Measurements from ENCODE around the gene MTHFD1L. TPM values are rescaled to one million over a fixed set of nuclear protein-coding genes. Genes with fewer than 3 reads are reported as not detected.

The MTHFD1L gene
- total and polyA plus RNA-seq, 4 experiments from 2014 or later, result 3.7 to 11.1 (median 8.9) TPM

- H3K4me3 ChIP-seq (ENCODE audit: low read length in 2 of 2), result no peak overlapping the region
- H3K27ac Mint-ChIP-seq, result peak overlapping the region in 3 of 7 donors; percentile 51 to 86 (median 85)
- H3K27ac ChIP-seq (ENCODE audit: low read depth, low read length), result no peak overlapping the region
Measured at GRCh38 chr6:150987855-150988464, 122.5 kb downstream of the MTHFD1L start.

GRCh38 chr6:150991487-150991886 lies 126.0 kb downstream of the MTHFD1L start:
- ChIA-PET CTCF (ENCODE audit: partially characterized antibody) (interaction anchor here (5.0 kb wide), 1 partner anchor 22 kb away, joined by 30 read pairs; no protein-coding TSS in a partner anchor), POLR2A (ENCODE audit: partially characterized antibody) (no interaction called here)
- no peak overlapping the region for H3K4me3 Mint-ChIP-seq
- no peaks in the 10 kb centered on the region for H3K27me3 Mint-ChIP-seq
- peaks cover 5 to 8% (median 7%) of the 10 kb centered on the region in 4 donors for H3K4me1 Mint-ChIP-seq
- intact Hi-C loops (cut with micrococcal nuclease), result no loop called here
- H3K36me3 Mint-ChIP-seq, result peaks cover 3 to 27% of the 10 kb centered on the region in 2 donors
- Histone ChIP-seq H3K27me3 (ENCODE audit: insufficient read depth, low read length) (no peaks in the 10 kb centered on the region), H3K4me1 (ENCODE audit: insufficient read depth, low read length) (peaks cover 10% of the 10 kb centered on the region), H3K27ac (ENCODE audit: low read depth, low read length) (no peak overlapping the region), H3K9me3 (ENCODE audit: control insufficient read depth in 1 of 2, low read length in 2 of 2) (no peaks in the 10 kb centered on the region), H3K36me3 (ENCODE audit: insufficient read depth, low read length) (no peaks in the 10 kb centered on the region), H3K4me3 (ENCODE audit: low read length in 2 of 2) (no peak overlapping the region)
- peaks cover 0 to 3% (median 0%) of the 10 kb centered on the region in 8 donors for H3K9me3 Mint-ChIP-seq
- DNase-seq, result no peak
- H3K27ac Mint-ChIP-seq, result peak overlapping the region in 1 of 7 donors; percentile 5

More at GRCh38 chr6:150987855-150988464, 122.5 kb downstream of the MTHFD1L start:
- Mint-ChIP-seq H3K4me1 (peaks cover 5 to 8% (median 7%) of the 10 kb centered on the region in 4 donors), H3K27me3 (no peaks in the 10 kb centered on the region), H3K36me3 (peaks cover 0 to 18% of the 10 kb centered on the region in 2 donors), H3K4me3 (peak overlapping the region in 6 of 8 donors; percentile 77 to 84 (median 82)), H3K9me3 (peaks cover 0 to 2% (median 0%) of the 10 kb centered on the region in 8 donors)
- POLR2A ChIA-PET (ENCODE audit: partially characterized antibody), result interaction anchor here (1.2 to 1.8 kb wide), 3 partner anchors 17 to 402 kb away, joined by 3 to 11 read pairs (median 5); no protein-coding TSS in a partner anchor
- peaks cover 10% of the 10 kb centered on the region for H3K4me1 ChIP-seq (ENCODE audit: insufficient read depth, low read length)
- H3K9me3 ChIP-seq (ENCODE audit: control insufficient read depth in 1 of 2, low read length in 2 of 2), result no peaks in the 10 kb centered on the region
- DNase-seq, result no peak
- CTCF ChIA-PET (ENCODE audit: partially characterized antibody), result interaction anchor here (0.9 to 5.0 kb wide), 5 partner anchors 11 to 337 kb away, joined by 3 to 30 read pairs (median 4); no protein-coding TSS in a partner anchor
- intact Hi-C loops (cut with micrococcal nuclease), result no loop called here
- no peaks in the 10 kb centered on the region for H3K36me3 ChIP-seq (ENCODE audit: insufficient read depth, low read length)
- H3K27me3 ChIP-seq (ENCODE audit: insufficient read depth, low read length), result no peaks in the 10 kb centered on the region

- Mint-ChIP-seq H3K36me3 (peaks cover 3 to 27% of the 10 kb centered on the region in 2 donors), H3K4me3 (no peak overlapping the region), H3K27ac (no peak overlapping the region), H3K4me1 (peaks cover 3 to 5% (median 4%) of the 10 kb centered on the region in 4 donors), H3K27me3 (no peaks in the 10 kb centered on the region), H3K9me3 (peaks cover 0 to 3% (median 0%) of the 10 kb centered on the region in 8 donors)
- Histone ChIP-seq H3K27me3 (ENCODE audit: insufficient read depth, low read length) (no peaks in the 10 kb centered on the region), H3K27ac (ENCODE audit: low read depth, low read length) (no peak overlapping the region), H3K4me1 (ENCODE audit: insufficient read depth, low read length) (peaks cover 7% of the 10 kb centered on the region), H3K9me3 (ENCODE audit: control insufficient read depth in 1 of 2, low read length in 2 of 2) (no peaks in the 10 kb centered on the region), H3K36me3 (ENCODE audit: insufficient read depth, low read length) (no peaks in the 10 kb centered on the region), H3K4me3 (ENCODE audit: low read length in 2 of 2) (no peak overlapping the region)
- ChIA-PET POLR2A (ENCODE audit: partially characterized antibody) (no interaction called here), CTCF (ENCODE audit: partially characterized antibody) (no interaction called here)
- DNase-seq, result no peak
- intact Hi-C loops (cut with micrococcal nuclease), result no loop called here
Measured at GRCh38 chr6:150992262-150992661, 126.8 kb downstream of the MTHFD1L start.

GRCh38 chr6:150992703-150993102 lies 127.2 kb downstream of the MTHFD1L start:
- Mint-ChIP-seq H3K9me3 (peaks cover 0 to 3% (median 0%) of the 10 kb centered on the region in 8 donors), H3K27me3 (no peaks in the 10 kb centered on the region), H3K4me3 (no peak overlapping the region), H3K27ac (no peak overlapping the region), H3K4me1 (peaks cover 0 to under 1% (median 0%) of the 10 kb centered on the region in 4 donors), H3K36me3 (peaks cover 3 to 27% of the 10 kb centered on the region in 2 donors)
- H3K36me3 ChIP-seq (ENCODE audit: insufficient read depth, low read length), result no peaks in the 10 kb centered on the region
- no peaks in the 10 kb centered on the region for H3K27me3 ChIP-seq (ENCODE audit: insufficient read depth, low read length)
- no peak overlapping the region for H3K4me3 ChIP-seq (ENCODE audit: low read length in 2 of 2)
- H3K9me3 ChIP-seq (ENCODE audit: control insufficient read depth in 1 of 2, low read length in 2 of 2), result no peaks in the 10 kb centered on the region
- ChIA-PET POLR2A (ENCODE audit: partially characterized antibody) (no interaction called here), CTCF (ENCODE audit: partially characterized antibody) (no interaction called here)
- DNase-seq, result no peak
- H3K27ac ChIP-seq (ENCODE audit: low read depth, low read length), result no peak overlapping the region
- peaks cover 3% of the 10 kb centered on the region for H3K4me1 ChIP-seq (ENCODE audit: insufficient read depth, low read length)
- intact Hi-C loops (cut with micrococcal nuclease), result no loop called here

- POLR2A ChIA-PET (ENCODE audit: partially characterized antibody), result no interaction called here
- no peak overlapping the region for H3K27ac Mint-ChIP-seq
- no peak for DNase-seq
Measured at GRCh38 chr6:150993253-150993652, 127.8 kb downstream of the MTHFD1L start.

GRCh38 chr6:150994026-150994425 lies 128.5 kb downstream of the MTHFD1L start:
- Histone ChIP-seq H3K9me3 (ENCODE audit: control insufficient read depth in 1 of 2, low read length in 2 of 2) (no peaks in the 10 kb centered on the region), H3K36me3 (ENCODE audit: insufficient read depth, low read length) (no peaks in the 10 kb centered on the region), H3K27me3 (ENCODE audit: insufficient read depth, low read length) (no peaks in the 10 kb centered on the region), H3K4me3 (ENCODE audit: low read length in 2 of 2) (no peak overlapping the region), H3K4me1 (ENCODE audit: insufficient read depth, low read length) (no peaks in the 10 kb centered on the region), H3K27ac (ENCODE audit: low read depth, low read length) (no peak overlapping the region)
- no peaks in the 10 kb centered on the region for H3K27me3 Mint-ChIP-seq
- ChIA-PET CTCF (ENCODE audit: partially characterized antibody) (no interaction called here), POLR2A (ENCODE audit: partially characterized antibody) (interaction anchor here (0.6 kb wide), 1 partner anchor 24 kb away, joined by 3 read pairs; no protein-coding TSS in a partner anchor)
- no peak for DNase-seq
- H3K9me3 Mint-ChIP-seq, result peaks cover 0 to 3% (median 0%) of the 10 kb centered on the region in 8 donors
- H3K4me3 Mint-ChIP-seq, result no peak overlapping the region
- H3K27ac Mint-ChIP-seq, result peak overlapping the region in 1 of 7 donors; percentile 50
- no peaks in the 10 kb centered on the region for H3K4me1 Mint-ChIP-seq
- intact Hi-C loops (cut with micrococcal nuclease), result no loop called here
- peaks cover 3 to 27% of the 10 kb centered on the region in 2 donors for H3K36me3 Mint-ChIP-seq

More at GRCh38 chr6:150993253-150993652, 127.8 kb downstream of the MTHFD1L start:
- H3K4me3 ChIP-seq (ENCODE audit: low read length in 2 of 2), result no peak overlapping the region
- CTCF ChIA-PET (ENCODE audit: partially characterized antibody), result no interaction called here
- H3K9me3 Mint-ChIP-seq, result peaks cover 0 to 3% (median 0%) of the 10 kb centered on the region in 8 donors
- H3K4me3 Mint-ChIP-seq, result no peak overlapping the region
- intact Hi-C loops (cut with micrococcal nuclease), result no loop called here
- H3K27ac ChIP-seq (ENCODE audit: low read depth, low read length), result no peak overlapping the region
- H3K27me3 Mint-ChIP-seq, result no peaks in the 10 kb centered on the region
- H3K9me3 ChIP-seq (ENCODE audit: control insufficient read depth in 1 of 2, low read length in 2 of 2), result no peaks in the 10 kb centered on the region
- no peaks in the 10 kb centered on the region for H3K36me3 ChIP-seq (ENCODE audit: insufficient read depth, low read length)
- H3K4me1 ChIP-seq (ENCODE audit: insufficient read depth, low read length), result no peaks in the 10 kb centered on the region
- H3K36me3 Mint-ChIP-seq, result peaks cover 3 to 27% of the 10 kb centered on the region in 2 donors
- H3K4me1 Mint-ChIP-seq, result no peaks in the 10 kb centered on the region
- no peaks in the 10 kb centered on the region for H3K27me3 ChIP-seq (ENCODE audit: insufficient read depth, low read length)

- Histone ChIP-seq H3K4me3 (ENCODE audit: low read length in 2 of 2) (no peak overlapping the region), H3K27me3 (ENCODE audit: insufficient read depth, low read length) (no peaks in the 10 kb centered on the region), H3K9me3 (ENCODE audit: control insufficient read depth in 1 of 2, low read length in 2 of 2) (no peaks in the 10 kb centered on the region), H3K36me3 (ENCODE audit: insufficient read depth, low read length) (no peaks in the 10 kb centered on the region), H3K27ac (ENCODE audit: low read depth, low read length) (no peak overlapping the region), H3K4me1 (ENCODE audit: insufficient read depth, low read length) (no peaks in the 10 kb centered on the region)
- no peaks in the 10 kb centered on the region for H3K4me1 Mint-ChIP-seq
- no peak for DNase-seq
- peaks cover 3 to 22% of the 10 kb centered on the region in 2 donors for H3K36me3 Mint-ChIP-seq
- POLR2A ChIA-PET (ENCODE audit: partially characterized antibody), result no interaction called here
- CTCF ChIA-PET (ENCODE audit: partially characterized antibody), result interaction anchor here (0.9 to 1.0 kb wide), 2 partner anchors 15 to 18 kb away, joined by 3 to 4 read pairs; no protein-coding TSS in a partner anchor
- no peak overlapping the region for H3K4me3 Mint-ChIP-seq
- H3K27me3 Mint-ChIP-seq, result no peaks in the 10 kb centered on the region
- H3K27ac Mint-ChIP-seq, result no peak overlapping the region
- intact Hi-C loops (cut with micrococcal nuclease), result no loop called here
- H3K9me3 Mint-ChIP-seq, result peaks cover 0 to 3% (median 0%) of the 10 kb centered on the region in 8 donors
Measured at GRCh38 chr6:150996968-150997367, 131.5 kb downstream of the MTHFD1L start.
